ENCODE results near the gene VWA2. TPM values are rescaled to one million over a fixed set of nuclear protein-coding genes. Genes with fewer than 3 reads are reported as not detected.

Gene VWA2
- polyA plus RNA-seq, 1 donor from 2014 or later, result not detected

- Histone ChIP-seq H3K27me3 (ENCODE audit: insufficient read depth, low read depth, low read length) (no peaks in the 10 kb centered on the region), H3K79me2 (replicated peaks; ENCODE audit: insufficient read depth, low read length) (no peaks in the 10 kb centered on the region), H3K27ac (ENCODE audit: low read length) (no peak overlapping the region), H3K9me2 (ENCODE audit: insufficient read depth, low read length) (no peaks in the 10 kb centered on the region), H3K9me3 (ENCODE audit: low read length) (no peaks in the 10 kb centered on the region), H3K9ac (ENCODE audit: low read length) (no peak overlapping the region), H4K20me1 (ENCODE audit: insufficient read depth) (no peaks in the 10 kb centered on the region), H3F3A (ENCODE audit: insufficient read depth, low read length, poor library complexity, severe bottlenecking) (no peaks in the 10 kb centered on the region), H2AFZ (ENCODE audit: low read depth, low read length) (no peak overlapping the region), H3K36me3 (ENCODE audit: insufficient read depth, low read length) (no peaks in the 10 kb centered on the region), H3K4me2 (ENCODE audit: low read length) (no peak overlapping the region), H3K4me3 (ENCODE audit: low read length) (no peak overlapping the region)
- TF ChIP-seq MXI1 (conservative IDR thresholded peaks at IDR 0.05; ENCODE audit: poor library complexity, severe bottlenecking) (no peak), REST (IDR thresholded peaks at IDR 0.05; ENCODE audit: borderline replicate concordance) (no peak), POLR2AphosphoS5 (IDR thresholded peaks at IDR 0.05) (no peak), TAF1 (IDR thresholded peaks at IDR 0.05; ENCODE audit: low read depth) (no peak), EZH2 (IDR thresholded peaks at IDR 0.05; ENCODE audit: borderline replicate concordance, insufficient read depth, low read length, poor library complexity, severe bottlenecking) (no peak), RAD21 (conservative IDR thresholded peaks at IDR 0.05) (no peak), SMC3 (conservative IDR thresholded peaks at IDR 0.05; ENCODE audit: poor library complexity) (no peak), EP300 (conservative IDR thresholded peaks at IDR 0.05; ENCODE audit: poor library complexity, severe bottlenecking) (no peak)
- TF ChIP-seq, protein P1, sequence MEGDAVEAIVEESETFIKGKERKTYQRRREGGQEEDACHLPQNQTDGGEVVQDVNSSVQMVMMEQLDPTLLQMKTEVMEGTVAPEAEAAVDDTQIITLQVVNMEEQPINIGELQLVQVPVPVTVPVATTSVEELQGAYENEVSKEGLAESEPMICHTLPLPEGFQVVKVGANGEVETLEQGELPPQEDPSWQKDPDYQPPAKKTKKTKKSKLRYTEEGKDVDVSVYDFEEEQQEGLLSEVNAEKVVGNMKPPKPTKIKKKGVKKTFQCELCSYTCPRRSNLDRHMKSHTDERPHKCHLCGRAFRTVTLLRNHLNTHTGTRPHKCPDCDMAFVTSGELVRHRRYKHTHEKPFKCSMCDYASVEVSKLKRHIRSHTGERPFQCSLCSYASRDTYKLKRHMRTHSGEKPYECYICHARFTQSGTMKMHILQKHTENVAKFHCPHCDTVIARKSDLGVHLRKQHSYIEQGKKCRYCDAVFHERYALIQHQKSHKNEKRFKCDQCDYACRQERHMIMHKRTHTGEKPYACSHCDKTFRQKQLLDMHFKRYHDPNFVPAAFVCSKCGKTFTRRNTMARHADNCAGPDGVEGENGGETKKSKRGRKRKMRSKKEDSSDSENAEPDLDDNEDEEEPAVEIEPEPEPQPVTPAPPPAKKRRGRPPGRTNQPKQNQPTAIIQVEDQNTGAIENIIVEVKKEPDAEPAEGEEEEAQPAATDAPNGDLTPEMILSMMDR (IDR thresholded peaks at IDR 0.05; ENCODE audit: poor library complexity, severe bottlenecking), result no peak
Measured at GRCh38 chr10:114334301-114334700, 95.2 kb downstream of the VWA2 start.

DNA sequence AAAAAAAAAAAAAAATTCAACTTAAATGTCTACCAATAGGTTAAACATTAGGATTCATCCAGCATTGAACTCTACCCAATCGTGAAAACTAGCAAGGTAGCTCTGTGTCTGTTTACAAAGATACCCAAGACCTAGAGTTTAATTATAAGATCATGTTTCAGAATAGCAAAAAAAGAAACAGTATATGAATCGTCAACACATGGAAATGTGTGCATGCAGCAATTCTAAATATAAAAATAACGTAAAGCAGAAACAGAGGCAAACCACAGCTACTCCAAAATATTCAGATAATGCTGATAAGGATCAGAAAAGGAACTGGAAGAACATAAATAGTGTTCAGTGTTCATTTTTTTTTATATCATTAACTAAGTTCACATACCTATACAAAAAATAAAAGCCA lies 96.6 kb downstream of the VWA2 start:
- no peaks in the 10 kb centered on the region for H3K9me2 ChIP-seq (ENCODE audit: insufficient read depth, low read length)
- no peak overlapping the region for H3K4me3 ChIP-seq (ENCODE audit: low read length)
- no peaks in the 10 kb centered on the region for H3K36me3 ChIP-seq (ENCODE audit: insufficient read depth, low read length)
- H3K9me3 ChIP-seq (ENCODE audit: low read length), result no peaks in the 10 kb centered on the region
- no peak for TF ChIP-seq TAF1 (IDR thresholded peaks at IDR 0.05; ENCODE audit: low read depth)
- TF ChIP-seq POLR2AphosphoS5 (IDR thresholded peaks at IDR 0.05), result no peak
- TF ChIP-seq REST (IDR thresholded peaks at IDR 0.05; ENCODE audit: borderline replicate concordance), result no peak
- TF ChIP-seq EZH2 (IDR thresholded peaks at IDR 0.05; ENCODE audit: borderline replicate concordance, insufficient read depth, low read length, poor library complexity, severe bottlenecking), result no peak
- TF ChIP-seq MXI1 (conservative IDR thresholded peaks at IDR 0.05; ENCODE audit: poor library complexity, severe bottlenecking), result no peak
- no peak for TF ChIP-seq SMC3 (conservative IDR thresholded peaks at IDR 0.05; ENCODE audit: poor library complexity)
- no peak for TF ChIP-seq EP300 (conservative IDR thresholded peaks at IDR 0.05; ENCODE audit: poor library complexity, severe bottlenecking)
- TF ChIP-seq RAD21 (conservative IDR thresholded peaks at IDR 0.05), result no peak
- TF ChIP-seq, protein P1 (IDR thresholded peaks at IDR 0.05; ENCODE audit: poor library complexity, severe bottlenecking), result no peak
- no peak overlapping the region for H3K27ac ChIP-seq (ENCODE audit: low read length)
- H3F3A ChIP-seq (ENCODE audit: insufficient read depth, low read length, poor library complexity, severe bottlenecking), result no peaks in the 10 kb centered on the region
- no peak overlapping the region for H3K9ac ChIP-seq (ENCODE audit: low read length)
- H3K27me3 ChIP-seq (ENCODE audit: insufficient read depth, low read depth, low read length), result no peaks in the 10 kb centered on the region
- no peaks in the 10 kb centered on the region for H4K20me1 ChIP-seq (ENCODE audit: insufficient read depth)
- no peak overlapping the region for H3K4me2 ChIP-seq (ENCODE audit: low read length)
- no peak overlapping the region for H2AFZ ChIP-seq (ENCODE audit: low read depth, low read length)
- no peaks in the 10 kb centered on the region for H3K79me2 ChIP-seq (replicated peaks; ENCODE audit: insufficient read depth, low read length)

Data from neural cell (in vitro differentiated cells).